Urinary bladder (tissue), 4 donors: Measurements from ENCODE around the gene EXOC6B. TPM values are rescaled to one million over a fixed set of nuclear protein-coding genes. Genes with fewer than 3 reads are reported as not detected.

ENCODE experiments used
- DNase-seq: peaks from one replicate; pipeline ENCODE4 v3.0.0-alpha.2; 2015; ENCODE audit errors: extremely low spot score
- H3K27ac ChIP-seq: one replicate; pipeline ENCODE4 v1.5.1; 2013; ENCODE audit warnings: low read depth, mild to moderate bottlenecking, moderate library complexity
- H3K36me3 ChIP-seq: one replicate; pipeline ENCODE4 v1.6.1; 2013; ENCODE audit warnings: mild to moderate bottlenecking, moderate library complexity; ENCODE audit not compliant: insufficient read depth
- H3K4me1 ChIP-seq: one replicate; pipeline ENCODE4 v1.6.1; 2013; ENCODE audit warnings: mild to moderate bottlenecking, moderate library complexity; ENCODE audit not compliant: insufficient read depth
- H3K4me3 ChIP-seq: one replicate; pipeline ENCODE4 v1.5.1; 2013; ENCODE audit warnings: low read depth, low read length
- WGBS: extraction: QIAGEN DNeasy Blood & Tissue Kit; methylation state at CpG from one replicate; pipeline ENCODE4 v1.1.7; 2013; 5-methylcytosine and 5-hydroxymethylcytosine counted together
- polyA plus RNA-seq: library from polyadenylated mRNA; stranded (reverse); fragments of 200-250 nt; gene quantifications from one replicate; pipeline ENCODE4 v1.2.3, GENCODE V29; 2013
- total RNA-seq: library from RNA; depleted of rRNA; stranded (reverse); fragments of >200 nt; gene quantifications from one replicate; pipeline ENCODE4 v1.2.3, GENCODE V29; 2014
- donor health status: healthy with polysubstance abuse.
- donor health status: healthy.

The EXOC6B gene
- total and polyA plus RNA-seq, 2 donors = 14.5 to 47.6 TPM

- Histone ChIP-seq H3K4me1 (peaks cover 4% of the 10 kb centered on the region), H3K27ac (no peak overlapping the region), H3K36me3 (no peaks in the 10 kb centered on the region), H3K4me3 (peak overlapping the region; percentile 35)
- DNase-seq = no peak
- under 1% methylated on average over 29 of the region's 29 CpGs for WGBS
Measured at GRCh38 chr2:72145289-72145657, 680.6 kb downstream of the EXOC6B start.

GRCh38 chr2:72144632-72145288, 681.1 kb downstream of the EXOC6B start:
- Histone ChIP-seq H3K36me3 (no peaks in the 10 kb centered on the region), H3K27ac (peak overlapping the region; percentile 12), H3K4me3 (peak overlapping the region; percentile 35), H3K4me1 (peaks cover 4% of the 10 kb centered on the region)
- no peak for DNase-seq
- WGBS = 1% methylated on average over 63 of the region's 63 CpGs

GRCh38 chr2:72144274-72144631, 681.6 kb downstream of the EXOC6B start:
- DNase-seq = no peak
- Histone ChIP-seq H3K27ac (no peak overlapping the region), H3K4me3 (peak overlapping the region; percentile 35), H3K36me3 (no peaks in the 10 kb centered on the region), H3K4me1 (peaks cover 4% of the 10 kb centered on the region)
- 12% methylated on average over 23 of the region's 23 CpGs for WGBS

- no peaks in the 10 kb centered on the region for H3K36me3 ChIP-seq
- peaks cover 4% of the 10 kb centered on the region for H3K4me1 ChIP-seq
- DNase-seq = no peak
- H3K4me3 ChIP-seq = peak overlapping the region; percentile 35
- 38% methylated on average over 65 of the region's 65 CpGs for WGBS
- no peak overlapping the region for H3K27ac ChIP-seq
Measured at GRCh38 chr2:72143441-72144273, 682.2 kb downstream of the EXOC6B start.

GRCh38 chr2:72142570-72143440, 683.0 kb downstream of the EXOC6B start:
- DNase-seq = no peak
- Histone ChIP-seq H3K27ac (no peak overlapping the region), H3K36me3 (no peaks in the 10 kb centered on the region), H3K4me1 (peaks cover 4% of the 10 kb centered on the region), H3K4me3 (peak overlapping the region; percentile 24)
- 23% methylated on average over 50 of the region's 50 CpGs for WGBS

- peaks cover 4% of the 10 kb centered on the region for H3K4me1 ChIP-seq
- H3K36me3 ChIP-seq = no peaks in the 10 kb centered on the region
- DNase-seq = no peak
- no peak overlapping the region for H3K27ac ChIP-seq
- no peak overlapping the region for H3K4me3 ChIP-seq
- WGBS = 87% methylated on average over 13 of the region's 13 CpGs
Measured at GRCh38 chr2:72141881-72142451, 683.9 kb downstream of the EXOC6B start.

GRCh38 chr2:72141032-72141645, 684.7 kb downstream of the EXOC6B start:
- WGBS = 94% methylated on average over 5 of the region's 5 CpGs
- DNase-seq = no peak
- Histone ChIP-seq H3K36me3 (no peaks in the 10 kb centered on the region), H3K27ac (no peak overlapping the region), H3K4me1 (peaks cover 4% of the 10 kb centered on the region), H3K4me3 (no peak overlapping the region)

GRCh38 chr2:72140621-72140960, 685.2 kb downstream of the EXOC6B start:
- H3K36me3 ChIP-seq = no peaks in the 10 kb centered on the region
- H3K4me3 ChIP-seq = no peak overlapping the region
- no peak overlapping the region for H3K27ac ChIP-seq
- WGBS = 94% methylated on average over 4 of the region's 4 CpGs
- peaks cover 4% of the 10 kb centered on the region for H3K4me1 ChIP-seq
- DNase-seq = no peak

- no peak overlapping the region for H3K27ac ChIP-seq
- no peak for DNase-seq
- no peaks in the 10 kb centered on the region for H3K36me3 ChIP-seq
- WGBS = 97% methylated on average over 14 of the region's 14 CpGs
- H3K4me1 ChIP-seq = peaks cover 4% of the 10 kb centered on the region
- H3K4me3 ChIP-seq = no peak overlapping the region
Measured at GRCh38 chr2:72139874-72140620, 685.8 kb downstream of the EXOC6B start.

GRCh38 chr2:72139471-72139873, 686.4 kb downstream of the EXOC6B start:
- WGBS = 95% methylated on average over 8 of the region's 8 CpGs
- Histone ChIP-seq H3K4me3 (no peak overlapping the region), H3K4me1 (peaks cover 2% of the 10 kb centered on the region), H3K36me3 (no peaks in the 10 kb centered on the region), H3K27ac (no peak overlapping the region)
- DNase-seq = no peak

- Histone ChIP-seq H3K4me1 (peaks cover 2% of the 10 kb centered on the region), H3K4me3 (no peak overlapping the region), H3K27ac (no peak overlapping the region), H3K36me3 (no peaks in the 10 kb centered on the region)
- no peak for DNase-seq
- WGBS = 65% methylated on average over 14 of the region's 14 CpGs
Measured at GRCh38 chr2:72138921-72139381, 686.9 kb downstream of the EXOC6B start.

- DNase-seq = no peak
- Histone ChIP-seq H3K4me3 (no peak overlapping the region), H3K27ac (no peak overlapping the region), H3K4me1 (no peaks in the 10 kb centered on the region), H3K36me3 (no peaks in the 10 kb centered on the region)
- WGBS = 77% methylated on average over 24 of the region's 24 CpGs
Measured at GRCh38 chr2:72138011-72138881, 687.6 kb downstream of the EXOC6B start.
